ENCODE results near the gene CACNA1I.

DNA sequence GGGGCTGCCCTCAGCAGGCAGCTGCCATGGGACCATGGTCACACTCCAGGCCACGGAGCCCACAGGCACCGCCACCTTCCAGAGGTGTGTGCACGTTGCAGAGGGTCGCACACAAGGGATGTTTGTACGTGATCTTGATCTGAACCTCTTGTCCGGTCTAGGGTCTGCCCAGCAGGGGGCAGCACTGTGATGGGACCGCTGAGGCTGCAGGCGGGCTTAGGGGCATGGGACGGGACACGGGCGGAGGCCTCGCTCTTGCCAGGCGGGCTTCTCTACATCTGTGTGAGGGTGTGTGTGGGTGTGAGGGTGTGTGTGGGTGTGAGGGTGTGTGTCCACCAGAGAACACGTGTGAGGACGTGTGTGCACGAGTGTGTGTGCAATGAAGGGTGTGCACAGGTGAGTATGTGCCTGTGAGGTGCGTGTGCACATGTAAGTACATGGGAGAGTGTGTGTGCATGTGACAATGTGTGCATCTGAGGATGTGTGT lies 52.4 kb downstream of the CACNA1I start:
- TF ChIP-seq, protein P1, sequence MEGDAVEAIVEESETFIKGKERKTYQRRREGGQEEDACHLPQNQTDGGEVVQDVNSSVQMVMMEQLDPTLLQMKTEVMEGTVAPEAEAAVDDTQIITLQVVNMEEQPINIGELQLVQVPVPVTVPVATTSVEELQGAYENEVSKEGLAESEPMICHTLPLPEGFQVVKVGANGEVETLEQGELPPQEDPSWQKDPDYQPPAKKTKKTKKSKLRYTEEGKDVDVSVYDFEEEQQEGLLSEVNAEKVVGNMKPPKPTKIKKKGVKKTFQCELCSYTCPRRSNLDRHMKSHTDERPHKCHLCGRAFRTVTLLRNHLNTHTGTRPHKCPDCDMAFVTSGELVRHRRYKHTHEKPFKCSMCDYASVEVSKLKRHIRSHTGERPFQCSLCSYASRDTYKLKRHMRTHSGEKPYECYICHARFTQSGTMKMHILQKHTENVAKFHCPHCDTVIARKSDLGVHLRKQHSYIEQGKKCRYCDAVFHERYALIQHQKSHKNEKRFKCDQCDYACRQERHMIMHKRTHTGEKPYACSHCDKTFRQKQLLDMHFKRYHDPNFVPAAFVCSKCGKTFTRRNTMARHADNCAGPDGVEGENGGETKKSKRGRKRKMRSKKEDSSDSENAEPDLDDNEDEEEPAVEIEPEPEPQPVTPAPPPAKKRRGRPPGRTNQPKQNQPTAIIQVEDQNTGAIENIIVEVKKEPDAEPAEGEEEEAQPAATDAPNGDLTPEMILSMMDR (IDR thresholded peaks at IDR 0.05; ENCODE audit: insufficient read depth, low read length, poor library complexity, severe bottlenecking), result no peak
- no peak for TF ChIP-seq EZH2phosphoT487 (conservative IDR thresholded peaks at IDR 0.05; ENCODE audit: low read length)

Data from SU-DHL-6 (cell line).